CD4-positive, alpha-beta T cell (primary cell): ENCODE data around the gene SLC25A5. TPM values are rescaled to one million over a fixed set of nuclear protein-coding genes. Genes with fewer than 3 reads are reported as not detected.
"Not testable (repeated sequence)": the region's sequence is repeated elsewhere in the genome, so short reads cannot be mapped to it uniquely, and the experiment has no call there.

ENCODE experiments used
- ATAC-seq: fragments of 200-7000 bp; cut with Tn5 transposase; one replicate; pipeline ENCODE4 v1.10.0; 2022; ENCODE audit warnings: mild to moderate bottlenecking; ENCODE audit not compliant: poor library complexity
- CTCF ChIA-PET: fragments of 350-600 bp; sonication (Branson Sonifier 250); formaldehyde crosslinking; loops from one replicate; lab custom pipeline; 2021; ENCODE audit warnings: antibody characterized with exemption, inconsistent platforms; lab: Charles Lee
- POLR2A ChIA-PET: fragments of 350-600 bp; sonication (Branson Sonifier 250); formaldehyde crosslinking; loops from one replicate; lab custom pipeline; 2021; ENCODE audit warnings: antibody characterized with exemption, inconsistent platforms; lab: Charles Lee
- DNase-seq, 14 experiments: peaks; one replicate each; pipeline ENCODE4 v3.0.0-alpha.2; 2013 to 2020; ENCODE audit warnings: mixed read lengths in 2 of 14
- H3K27ac ChIP-seq, 2 donors: one replicate each; pipeline versions ENCODE4 v1.5.1 to v1.7.0; 2013; ENCODE audit warnings: low read length in 2 of 2, low read depth in 1 of 2, mild to moderate bottlenecking in 1 of 2
- H3K27me3 ChIP-seq, 2 experiments: 1 replicate in 1 of 2; 2 replicates in 1 of 2; pipeline versions ENCODE4 v1.6.1 to v1.7.0; 2013; ENCODE audit warnings: low read length in 2 of 2, control low read depth in 1 of 2, mild to moderate bottlenecking in 1 of 2, moderate library complexity in 1 of 2; ENCODE audit not compliant: insufficient read depth in 2 of 2, control insufficient read depth in 1 of 2
- H3K36me3 ChIP-seq: one replicate; pipeline ENCODE4 v1.6.1; 2013; ENCODE audit warnings: low read length, control low read depth; ENCODE audit not compliant: insufficient read depth
- H3K4me1 ChIP-seq: one replicate; pipeline ENCODE4 v1.6.1; 2013; ENCODE audit warnings: low read length, control low read depth; ENCODE audit not compliant: insufficient read depth
- H3K4me3 ChIP-seq: one replicate; pipeline ENCODE4 v1.5.1; 2013; ENCODE audit warnings: mild to moderate bottlenecking, low read length, moderate library complexity
- H3K9me3 ChIP-seq, 2 experiments: 1 replicate in 1 of 2; 2 replicates in 1 of 2; pipeline versions ENCODE4 v1.6.1 to v1.7.0; 2013; ENCODE audit warnings: low read length in 2 of 2, mild to moderate bottlenecking in 2 of 2, control low read depth in 1 of 2, moderate library complexity in 1 of 2; ENCODE audit not compliant: control insufficient read depth in 1 of 2, insufficient read depth in 1 of 2
- H3K27ac Mint-ChIP-seq: one replicate; pipeline ENCODE4 v1.8.0; 2020; ENCODE audit warnings: mixed read lengths
- H3K27me3 Mint-ChIP-seq: one replicate; pipeline ENCODE4 v1.8.0; 2021; ENCODE audit warnings: mixed read lengths
- H3K36me3 Mint-ChIP-seq: one replicate; pipeline ENCODE4 v1.8.0; 2021; ENCODE audit warnings: low read depth, mixed read lengths
- H3K4me1 Mint-ChIP-seq: one replicate; pipeline ENCODE4 v1.8.0; 2021; ENCODE audit warnings: low read depth, mixed read lengths
- H3K4me3 Mint-ChIP-seq: one replicate; pipeline ENCODE4 v1.8.0; 2020; ENCODE audit warnings: mild to moderate bottlenecking, mixed read lengths
- H3K9me3 Mint-ChIP-seq: one replicate; pipeline ENCODE4 v1.8.0; 2020; ENCODE audit warnings: mixed read lengths
- CTCF ChIP-seq: fragments of 200-600 bp; IDR thresholded peaks from one replicate; pipeline ENCODE4 v1.8.0; 2022; ENCODE audit warnings: antibody characterized with exemption, mild to moderate bottlenecking
- intact Hi-C, 2 experiments: fragments of 100-400 bp; cut with DNase I in 1 of 2; cut with micrococcal nuclease in 1 of 2; formaldehyde crosslinking; loops; one replicate each; pipeline versions ENCODE4 v1.15.1 to v1.9.0; 2023 to 2025; cut with DNase I, micrococcal nuclease
- total RNA-seq, 174 experiments: library from RNA in 2 of 174; stranded (reverse) in 2 of 174; gene quantifications; one replicate each; pipeline ENCODE4 v1.2.3 and lab custom pipeline; 2021 to 2026

SLC25A5 gene
- total RNA-seq, 2 experiments from 2014 or later: 160 to 161 TPM

- ChIA-PET POLR2A (interaction anchor here (0.9 kb wide), 1 partner anchor 41 kb away, joined by 3 read pairs; the partner anchor contains the start of gene SLC25A5), CTCF (no interaction called here)
- Histone ChIP-seq H3K9me3 (no peaks in the 10 kb centered on the region), H3K36me3 (no peaks in the 10 kb centered on the region), H3K27me3 (no peaks in the 10 kb centered on the region), H3K27ac (no peak overlapping the region), H3K4me1 (peaks cover 4% of the 10 kb centered on the region), H3K4me3 (no peak overlapping the region)
- no peak for TF ChIP-seq CTCF
- DNase-seq: peak in 5 of 14 experiments; percentile 1 to 14 (median 6)
- intact Hi-C loops: no loop called here
- ATAC-seq: no peak
- Mint-ChIP-seq H3K4me1 (peaks cover 13% of the 10 kb centered on the region), H3K36me3 (no peaks in the 10 kb centered on the region), H3K27ac (peak overlapping the region; percentile 76), H3K27me3 (no peaks in the 10 kb centered on the region), H3K9me3 (no peaks in the 10 kb centered on the region), H3K4me3 (no peak overlapping the region)
Measured at GRCh38 chrX:119427024-119427794, 41.0 kb upstream of the SLC25A5 start.

GRCh38 chrX:119427795-119428185 lies 40.5 kb upstream of the SLC25A5 start:
- no peaks in the 10 kb centered on the region for H3K27me3 ChIP-seq
- Mint-ChIP-seq H3K27me3 (no peaks in the 10 kb centered on the region), H3K9me3 (no peaks in the 10 kb centered on the region), H3K27ac (peak overlapping the region; percentile 76), H3K4me3 (no peak overlapping the region), H3K4me1 (peaks cover 13% of the 10 kb centered on the region), H3K36me3 (no peaks in the 10 kb centered on the region)
- no peaks in the 10 kb centered on the region for H3K36me3 ChIP-seq
- H3K27ac ChIP-seq: no peak overlapping the region
- POLR2A ChIA-PET: interaction anchor here (0.9 kb wide), 1 partner anchor 40 kb away, joined by 3 read pairs; the partner anchor contains the start of gene SLC25A5
- no peak for DNase-seq
- intact Hi-C loops: no loop called here
- CTCF ChIA-PET: interaction anchor here (0.5 kb wide), 1 partner anchor 18 kb away, joined by 3 read pairs; no protein-coding TSS in a partner anchor
- no peak for TF ChIP-seq CTCF
- no peak for ATAC-seq
- H3K9me3 ChIP-seq: no peaks in the 10 kb centered on the region
- peaks cover 4% of the 10 kb centered on the region for H3K4me1 ChIP-seq
- no peak overlapping the region for H3K4me3 ChIP-seq

- H3K27ac ChIP-seq: no peak overlapping the region
- Mint-ChIP-seq H3K9me3 (no peaks in the 10 kb centered on the region), H3K27ac (no peak overlapping the region), H3K4me1 (peaks cover 13% of the 10 kb centered on the region), H3K36me3 (peaks cover 5% of the 10 kb centered on the region), H3K4me3 (no peak overlapping the region), H3K27me3 (no peaks in the 10 kb centered on the region)
- no peak overlapping the region for H3K4me3 ChIP-seq
- POLR2A ChIA-PET: no interaction called here
- DNase-seq (no peak), ATAC-seq (no peak)
- CTCF ChIA-PET: no interaction called here
- no peak for TF ChIP-seq CTCF
- H3K9me3 ChIP-seq: no peaks in the 10 kb centered on the region
- H3K36me3 ChIP-seq: no peaks in the 10 kb centered on the region
- H3K4me1 ChIP-seq: peaks cover 4% of the 10 kb centered on the region
- H3K27me3 ChIP-seq: no peaks in the 10 kb centered on the region
- intact Hi-C loops: no loop called here
Measured at GRCh38 chrX:119429471-119429870, 38.8 kb upstream of the SLC25A5 start.

- DNase-seq, POLR2A ChIA-PET, CTCF ChIA-PET: not testable (repeated sequence)
Measured at GRCh38 chrX:119441295-119441694, 26.9 kb upstream of the SLC25A5 start.

More at GRCh38 chrX:119441295-119441694, 26.9 kb upstream of the SLC25A5 start:
- H3K4me3 Mint-ChIP-seq, H3K36me3 ChIP-seq, H3K4me1 ChIP-seq, H3K9me3 ChIP-seq, H3K27me3 ChIP-seq, H3K27ac ChIP-seq, H3K4me1 Mint-ChIP-seq, H3K36me3 Mint-ChIP-seq, H3K27me3 Mint-ChIP-seq, intact Hi-C loops, H3K4me3 ChIP-seq, H3K27ac Mint-ChIP-seq, H3K9me3 Mint-ChIP-seq, ATAC-seq: not testable (repeated sequence)
